ENCODE measurements around the gene CFAP299.
"Not testable (repeated sequence)": the region's sequence is repeated elsewhere in the genome, so short reads cannot be mapped to it uniquely, and the experiment has no call there.

CFAP299 gene

DNA sequence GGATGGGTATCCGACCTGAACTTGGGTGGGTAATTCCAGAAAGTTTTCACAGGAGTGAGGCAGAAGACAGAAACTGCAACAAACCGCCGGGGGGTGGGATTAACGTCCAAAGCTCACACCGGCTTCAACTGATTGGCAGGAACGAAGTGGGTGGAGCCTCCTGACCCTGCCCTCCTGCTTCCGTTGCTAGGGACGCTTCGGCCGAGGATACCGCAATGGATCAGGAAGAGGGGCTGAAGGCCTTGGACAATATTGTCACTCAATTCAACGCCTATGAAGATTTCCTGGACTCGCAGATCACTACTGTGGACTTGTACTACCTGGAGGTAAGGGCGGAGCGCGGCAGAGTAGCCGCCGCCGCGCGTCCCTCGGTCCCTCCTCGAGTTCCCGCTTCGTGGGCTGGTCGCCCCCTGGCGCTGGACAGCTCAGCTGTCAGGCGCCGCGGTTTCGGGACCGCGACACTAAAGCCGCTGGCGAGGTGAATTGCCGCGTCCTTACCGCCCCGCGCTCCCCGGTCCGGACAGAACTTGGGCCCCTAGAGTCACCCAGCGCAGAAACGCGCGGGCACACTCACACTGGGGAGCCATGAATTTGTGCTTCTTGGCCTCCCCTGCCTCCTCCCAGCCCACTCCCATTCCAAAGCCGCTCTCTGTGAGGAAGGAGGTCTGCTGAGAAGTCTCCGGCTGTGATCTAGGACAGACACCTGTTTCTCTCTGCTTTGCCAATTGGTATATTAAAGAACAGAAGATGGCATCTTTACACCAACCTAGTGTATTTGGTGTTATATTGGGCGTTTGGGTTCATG lies at the start of gene CFAP299:
Gene CFAP299 (plus strand): TSS at position 177 of the 805 bp plus-strand sequence.
- DNase-seq: peak in 3 of 4 experiments; percentile 4 to 8 (median 4)

DNA sequence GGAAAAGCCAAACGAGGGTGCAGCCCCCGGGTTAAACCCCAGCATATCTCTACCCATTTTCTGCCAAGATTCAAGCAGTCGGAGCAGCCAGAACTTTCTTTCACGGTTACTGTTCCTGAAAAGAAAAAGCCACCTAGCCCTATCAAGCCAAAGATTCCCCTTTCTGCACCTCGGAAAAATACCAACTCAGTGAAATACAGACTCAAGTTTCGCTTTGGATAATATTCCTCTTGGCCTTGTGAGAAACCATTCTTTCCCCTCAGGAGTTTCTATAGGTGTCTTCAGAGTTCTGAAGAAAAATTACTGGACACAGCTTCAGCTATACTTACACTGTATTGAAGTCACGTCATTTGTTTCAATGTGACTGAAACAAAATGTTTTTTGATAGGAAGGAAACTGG lies 49.1 kb upstream of the CFAP299 start:
- DNase-seq: no peak

DNA sequence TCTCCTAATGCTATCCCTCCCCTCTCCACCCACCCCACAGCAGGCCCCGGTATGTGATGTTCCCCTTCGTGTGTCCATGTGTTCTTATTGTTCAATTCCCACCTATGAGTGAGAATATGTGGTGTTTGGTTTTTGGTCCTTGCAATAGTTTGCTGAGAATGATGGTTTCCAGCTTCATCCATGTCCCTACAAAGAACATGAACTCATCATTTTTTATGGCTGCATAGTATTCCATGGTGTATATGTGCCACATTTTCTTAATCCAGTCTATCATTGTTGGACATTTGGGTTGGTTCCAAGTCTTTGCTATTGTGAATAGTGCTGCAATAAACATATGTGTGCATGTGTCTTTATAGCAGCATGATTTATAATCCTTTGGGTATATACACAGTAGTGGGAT lies 44.9 kb upstream of the CFAP299 start:
- not testable (repeated sequence) for DNase-seq

DNA sequence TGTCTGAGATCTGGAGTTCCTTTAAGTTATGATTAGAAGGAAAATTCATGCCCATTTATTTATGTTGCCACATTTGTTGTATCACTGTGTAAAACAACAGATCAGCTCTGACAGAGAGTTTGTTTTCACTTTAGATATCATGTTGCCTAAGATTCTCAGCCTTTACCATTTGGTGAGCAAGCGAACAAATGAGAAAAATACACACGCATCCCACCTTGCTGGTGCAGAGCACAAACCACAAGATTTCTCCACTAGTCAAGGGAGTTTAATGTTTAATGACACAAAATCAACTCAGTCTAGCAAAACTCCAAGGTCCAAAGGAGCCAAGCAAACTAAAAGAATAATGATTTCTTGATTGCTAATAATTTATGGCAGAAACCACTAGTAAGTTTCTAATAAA lies 41.3 kb upstream of the CFAP299 start:
- DNase-seq: no peak

DNA sequence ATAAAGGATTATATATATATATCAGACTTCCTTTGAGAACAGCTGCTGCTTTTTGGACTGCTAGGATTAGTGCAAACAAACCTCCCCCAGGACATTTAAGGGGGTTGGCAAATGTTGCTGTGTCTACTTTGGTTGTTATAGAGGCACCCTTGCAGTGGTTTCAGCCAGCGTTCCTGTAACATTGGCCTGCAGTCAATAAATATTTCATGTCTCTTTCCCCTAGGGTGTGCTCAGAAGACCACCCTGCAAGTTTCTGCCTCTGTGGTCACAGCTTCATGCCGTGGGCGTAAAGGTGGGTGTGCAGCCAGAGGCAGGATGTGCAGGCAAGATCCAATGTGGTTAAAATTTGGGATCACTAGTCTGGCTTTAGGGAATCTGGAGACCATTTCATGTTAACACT lies 40.2 kb upstream of the CFAP299 start:
- DNase-seq: no peak

DNA sequence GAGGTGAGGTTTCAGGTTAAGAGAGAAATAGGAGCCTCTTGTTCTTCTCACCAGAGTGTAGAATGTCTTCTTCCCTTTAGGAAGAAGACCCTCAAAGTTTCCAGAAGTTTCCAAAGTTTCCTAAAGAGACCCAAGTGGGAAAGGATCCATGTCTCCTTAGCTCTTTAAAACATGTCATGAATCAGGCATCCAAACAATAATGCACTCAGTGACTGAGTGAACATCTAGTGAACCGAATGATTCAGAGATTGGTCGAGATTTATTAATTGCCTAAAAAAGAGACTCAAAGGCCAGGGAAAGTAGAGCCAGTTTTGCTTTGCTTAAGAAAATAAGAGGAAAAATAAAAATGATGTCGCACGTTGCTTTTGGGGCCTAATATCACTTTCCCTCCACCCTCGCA lies 39.7 kb upstream of the CFAP299 start:
- DNase-seq: no peak

DNA sequence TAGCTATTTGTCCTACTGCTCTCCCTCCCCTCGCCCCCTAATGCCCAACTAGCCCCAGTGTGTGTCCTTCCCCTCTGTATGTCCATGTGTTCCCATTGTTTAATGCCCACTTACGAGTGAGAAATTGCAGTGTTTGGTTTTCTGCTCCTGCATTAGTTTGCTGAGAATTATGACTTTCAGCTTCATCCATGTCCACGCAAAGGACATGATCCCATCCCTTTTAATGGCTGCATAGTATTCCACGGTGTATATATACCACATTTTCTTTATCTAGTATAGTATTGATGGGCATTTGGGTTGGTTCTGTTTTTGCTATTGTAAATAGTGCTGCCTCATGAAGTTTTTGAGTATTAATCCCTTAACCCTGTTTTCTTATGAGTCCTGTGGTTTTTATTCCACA lies 33.6 kb upstream of the CFAP299 start:
- no peak for DNase-seq

DNA sequence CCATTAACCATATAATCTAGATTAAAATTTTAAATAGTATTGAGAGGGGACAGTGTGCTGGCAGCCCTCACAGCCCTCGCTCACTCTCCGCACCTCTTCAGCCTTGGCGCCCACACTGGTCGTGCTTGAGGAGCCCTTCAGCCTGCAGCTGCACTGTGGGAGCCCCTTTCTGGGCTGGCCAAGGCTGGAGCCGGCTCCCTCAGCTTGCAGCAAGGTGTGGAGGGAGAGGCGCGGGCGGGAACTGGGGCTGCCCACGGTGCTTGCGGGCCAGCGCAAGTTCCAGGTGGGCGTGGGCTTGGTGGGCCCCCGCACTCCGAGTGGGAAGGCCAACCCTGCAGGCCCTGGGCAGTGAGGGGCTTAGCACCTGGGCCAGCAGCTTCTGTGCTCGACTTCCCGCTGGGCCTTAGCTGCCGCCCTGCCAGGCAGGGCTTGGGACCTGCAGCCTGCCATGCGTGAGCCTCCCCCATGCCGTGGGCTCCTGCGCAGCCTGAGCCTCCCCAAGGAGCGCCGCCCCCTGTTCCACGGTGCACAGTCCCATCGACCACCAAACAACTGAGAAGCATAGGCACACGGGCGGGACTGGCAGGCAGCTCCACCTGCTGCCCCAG lies 32.8 kb upstream of the CFAP299 start:
- DNase-seq: no peak

DNA sequence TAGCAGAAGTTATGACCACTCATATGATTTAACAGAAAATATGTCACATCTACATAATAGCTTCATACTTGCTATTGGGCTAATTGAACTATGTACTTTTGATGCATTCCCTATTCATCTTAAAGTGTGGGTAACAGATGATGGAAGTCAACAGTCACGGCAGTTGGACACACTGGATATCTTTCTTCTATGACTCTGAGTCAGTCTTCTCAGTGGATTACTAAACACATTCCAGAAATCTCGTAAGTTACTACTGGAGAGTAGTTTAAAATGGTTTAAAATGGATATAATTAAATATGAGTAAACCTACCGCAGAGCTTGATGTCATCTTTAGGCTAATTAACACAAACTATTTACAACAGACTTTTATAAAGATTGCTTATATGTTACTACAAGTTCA lies 30.1 kb upstream of the CFAP299 start:
- DNase-seq: no peak

DNA sequence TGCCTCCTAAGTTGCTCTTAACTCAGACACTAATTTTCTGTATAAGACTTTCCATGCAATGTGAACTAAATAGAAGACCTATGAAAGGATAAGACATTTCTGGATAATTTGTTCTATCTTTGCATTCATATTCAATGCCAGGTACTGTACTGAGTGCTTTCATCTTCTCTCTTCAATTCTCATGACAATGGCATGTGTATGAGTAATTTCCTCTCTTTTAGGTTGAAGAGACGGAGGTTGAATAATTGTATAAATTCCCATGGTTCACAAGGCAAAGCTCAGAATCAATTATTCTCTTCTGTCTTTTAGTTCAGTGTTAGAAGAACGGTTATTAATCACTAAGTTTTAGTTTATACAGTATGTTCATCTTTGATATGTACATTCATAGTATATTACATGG lies 29.3 kb upstream of the CFAP299 start:
- DNase-seq: no peak

DNA sequence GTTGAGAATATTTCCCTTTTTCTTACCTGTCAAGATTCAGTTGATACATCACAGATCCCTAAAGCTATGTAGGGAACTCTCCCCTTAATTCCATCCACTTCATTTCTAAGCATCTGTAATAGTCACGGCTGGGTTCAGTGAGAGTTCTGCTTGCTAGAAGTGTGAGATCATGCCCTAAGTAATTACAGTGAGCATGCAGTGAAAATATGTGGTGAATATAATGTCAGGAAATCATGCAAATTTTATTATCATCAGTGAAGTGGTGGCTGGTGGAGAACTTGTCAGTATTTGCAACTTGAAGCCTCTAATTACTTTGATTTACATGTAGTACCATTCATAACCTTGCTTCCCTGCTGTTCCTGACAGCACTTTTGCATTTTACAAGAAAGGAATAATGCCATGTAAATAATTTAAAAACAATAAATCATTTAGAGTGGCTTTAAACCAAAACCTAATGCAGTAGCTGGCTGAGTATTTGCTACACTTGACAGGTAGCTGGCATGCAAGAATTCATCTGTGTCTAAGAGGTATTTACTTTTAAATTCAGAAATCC lies 28.3 kb upstream of the CFAP299 start:
- no peak for DNase-seq

DNA sequence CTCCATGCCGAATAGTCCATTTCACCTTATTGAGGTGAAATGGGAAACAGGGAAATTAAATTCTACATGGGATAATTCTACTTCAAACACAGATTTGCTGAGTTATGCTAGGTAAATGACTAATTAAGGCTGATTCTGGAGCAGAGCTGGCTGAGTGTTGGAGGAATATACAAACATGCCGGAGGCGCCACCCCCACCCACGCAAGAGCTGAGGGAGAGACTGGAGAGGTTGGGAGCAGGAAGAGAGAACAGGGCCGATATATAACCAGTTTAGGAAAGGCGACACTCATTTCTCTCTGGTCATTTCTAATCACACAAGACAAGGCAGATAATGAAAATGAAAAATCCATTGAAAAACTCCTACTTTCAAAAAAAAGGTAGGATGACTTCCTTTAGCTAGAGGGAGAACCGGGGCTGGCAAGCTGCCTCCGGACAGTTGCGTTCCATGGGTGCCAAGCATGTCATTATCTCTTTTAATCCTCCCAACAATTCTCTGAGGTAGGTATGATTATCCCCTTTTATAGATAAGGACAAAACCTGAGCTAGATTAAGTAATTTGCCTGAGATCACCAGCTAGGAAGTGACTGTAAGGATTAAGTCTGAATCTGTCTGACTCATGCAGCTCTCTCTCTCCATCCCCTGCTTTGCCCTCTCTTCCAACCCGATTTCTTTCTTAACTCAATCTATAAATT lies 27.6 kb upstream of the CFAP299 start:
- no peak for DNase-seq

DNA sequence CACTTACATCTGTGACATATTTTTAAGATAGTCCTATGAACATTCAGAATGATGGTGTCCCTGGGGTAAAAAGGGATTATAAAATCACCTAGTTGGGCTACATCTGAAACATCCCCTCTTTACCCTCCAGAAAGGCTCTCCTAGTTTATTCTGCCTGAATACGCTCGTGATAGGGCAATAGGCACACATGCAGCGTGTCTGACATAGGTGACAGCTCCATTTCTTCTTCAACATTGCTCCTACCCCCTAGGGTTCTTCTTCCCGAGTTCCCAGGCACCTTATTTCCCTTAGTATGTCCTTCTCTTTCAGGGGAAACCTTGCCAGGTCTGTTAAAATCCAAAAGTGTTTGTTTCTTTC lies 27.1 kb upstream of the CFAP299 start:
- no peak for DNase-seq

DNA sequence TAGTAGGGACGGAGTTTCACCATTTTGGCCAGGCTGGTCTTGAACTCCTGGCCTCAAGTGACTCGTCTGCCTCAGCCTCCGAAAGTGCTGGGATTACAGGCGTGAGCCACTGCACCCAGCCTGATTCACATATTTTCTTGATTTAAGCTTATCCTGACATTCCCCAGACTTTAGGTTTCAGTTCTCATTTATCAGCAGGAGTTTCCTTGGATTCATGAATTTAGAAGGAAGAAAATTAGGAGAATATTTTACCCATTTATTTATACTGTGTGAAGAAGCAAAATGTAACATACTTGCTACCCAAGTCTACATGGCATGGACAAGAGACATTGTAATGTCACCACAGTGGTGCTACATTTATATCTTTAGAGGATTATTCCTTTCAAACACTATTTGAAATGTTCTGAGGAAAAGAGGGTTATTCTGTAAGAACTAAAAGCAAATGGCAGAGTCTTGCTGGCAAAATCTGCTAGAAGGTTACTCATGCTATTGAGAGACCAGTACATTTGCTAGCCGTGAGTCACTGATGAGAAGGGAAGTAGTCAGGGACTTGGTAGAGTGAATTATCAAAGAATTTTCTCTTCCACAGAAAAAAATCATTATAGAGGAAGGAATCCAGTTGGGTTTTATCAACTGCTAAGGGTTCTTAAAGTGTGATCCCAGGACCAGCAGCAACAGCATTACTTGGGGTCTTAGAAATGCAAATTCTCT lies 26.1 kb upstream of the CFAP299 start:
- DNase-seq: no peak

DNA sequence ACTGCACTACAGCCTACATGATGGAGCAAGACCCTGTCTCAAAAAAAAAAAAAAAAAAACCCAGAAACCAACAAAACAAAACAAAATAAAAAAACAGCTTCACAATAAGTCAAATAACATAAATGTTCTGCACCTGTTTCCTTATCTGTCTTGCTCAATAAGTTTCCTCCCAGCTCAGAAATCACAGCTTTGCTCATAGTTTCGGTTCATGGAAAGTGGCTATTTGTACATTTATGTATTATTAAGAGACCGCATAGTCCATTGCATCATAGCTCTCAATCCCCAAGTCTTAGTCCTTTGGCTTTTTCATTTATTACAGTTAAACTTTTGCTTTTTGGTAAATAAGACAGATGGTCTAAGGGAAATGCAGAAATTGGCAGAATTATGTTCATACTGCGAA lies 24.4 kb upstream of the CFAP299 start:
- no peak for DNase-seq

DNA sequence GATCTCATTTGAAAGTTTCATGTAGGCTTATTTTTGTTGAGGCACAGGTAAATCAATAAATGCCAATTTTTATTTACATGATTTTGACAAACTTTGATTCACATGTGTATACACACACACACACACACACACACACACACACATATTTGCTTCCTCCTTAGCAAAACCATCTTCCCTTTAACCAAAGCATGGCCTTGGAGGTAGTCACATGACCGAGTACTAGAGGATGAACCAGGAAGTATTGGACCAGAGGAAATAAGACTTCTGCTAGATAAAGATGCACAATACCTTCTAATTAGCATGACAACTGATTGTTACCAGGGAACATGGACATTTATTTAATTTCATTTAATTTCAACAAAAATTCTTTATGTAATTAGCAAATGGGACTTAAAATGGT lies 23.4 kb upstream of the CFAP299 start:
- DNase-seq: no peak

DNA sequence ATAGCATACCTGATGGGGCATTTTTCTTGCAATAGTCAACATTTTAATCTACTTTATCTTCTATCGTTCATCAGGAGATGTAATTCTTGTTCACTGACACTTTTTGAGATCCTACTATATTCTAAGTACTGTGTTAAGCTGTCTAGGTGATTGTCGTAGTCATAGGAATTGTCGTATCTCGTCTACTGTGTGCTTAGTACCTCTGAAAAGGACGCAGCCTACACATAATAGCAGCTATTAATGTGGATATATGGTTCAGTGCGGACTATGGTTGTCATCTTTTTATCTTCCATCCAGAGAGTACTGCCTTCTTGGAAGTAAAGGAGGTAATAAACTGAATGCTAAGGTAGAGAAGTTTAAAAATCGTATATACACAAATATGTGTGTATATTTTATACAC lies 21.9 kb upstream of the CFAP299 start:
- no peak for DNase-seq

DNA sequence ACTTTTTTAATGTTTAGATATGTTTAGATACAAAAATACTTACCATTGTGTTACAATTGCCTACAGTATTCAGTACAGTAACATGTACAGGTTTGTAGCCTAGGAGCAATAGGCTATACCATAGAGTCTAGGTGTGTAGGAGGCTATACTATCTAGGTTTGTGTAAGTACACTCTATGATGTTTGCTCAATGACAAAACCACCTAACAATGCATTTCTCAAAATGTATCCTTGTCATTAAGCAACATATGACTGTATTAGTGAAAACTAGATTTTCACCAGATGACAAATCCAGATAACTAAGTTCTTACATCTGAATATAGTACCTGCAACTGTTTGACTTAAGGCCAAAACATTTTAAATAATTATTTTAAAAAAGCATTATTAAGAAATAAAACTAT lies 19.7 kb upstream of the CFAP299 start:
- DNase-seq: not testable (repeated sequence)

DNA sequence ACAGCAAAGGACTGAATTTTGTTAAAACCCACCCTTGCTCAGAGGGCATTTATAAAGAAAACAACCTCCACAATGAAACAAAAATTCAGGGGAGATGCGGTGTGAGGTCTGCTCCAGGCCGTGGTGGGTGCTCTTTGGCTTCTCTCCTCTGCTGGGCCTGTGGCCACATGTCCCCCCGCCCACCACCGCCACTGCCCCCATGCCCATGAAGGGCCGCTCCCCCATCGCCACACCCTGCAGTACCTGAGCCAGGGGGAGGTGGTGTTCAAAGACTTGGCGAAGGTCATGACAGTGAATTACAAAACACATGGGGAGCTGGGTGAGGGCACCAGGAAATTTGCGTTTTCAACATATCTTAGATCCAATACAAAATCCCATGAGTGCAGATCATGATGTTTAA lies 14.2 kb upstream of the CFAP299 start:
- DNase-seq: no peak

DNA sequence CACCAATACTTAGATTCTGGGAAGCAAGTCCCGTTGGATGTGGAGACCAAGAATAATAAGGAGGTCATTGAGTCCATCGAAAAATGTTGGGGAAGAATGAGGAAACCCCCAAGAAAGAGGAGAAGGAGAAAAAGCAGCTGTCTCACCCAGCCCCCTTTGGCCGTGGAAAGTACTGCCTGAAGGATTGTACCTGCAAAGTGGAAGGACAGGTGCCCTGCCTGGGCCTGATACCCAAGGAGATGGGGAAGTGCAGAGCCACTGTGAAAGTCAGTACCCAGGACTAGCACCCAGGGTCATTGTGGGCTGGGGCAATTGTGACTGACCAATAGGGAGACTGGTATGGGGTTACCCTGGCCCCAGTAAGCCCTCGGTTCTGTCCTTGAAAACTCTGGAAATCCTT lies 13.8 kb upstream of the CFAP299 start:
- no peak for DNase-seq

DNA sequence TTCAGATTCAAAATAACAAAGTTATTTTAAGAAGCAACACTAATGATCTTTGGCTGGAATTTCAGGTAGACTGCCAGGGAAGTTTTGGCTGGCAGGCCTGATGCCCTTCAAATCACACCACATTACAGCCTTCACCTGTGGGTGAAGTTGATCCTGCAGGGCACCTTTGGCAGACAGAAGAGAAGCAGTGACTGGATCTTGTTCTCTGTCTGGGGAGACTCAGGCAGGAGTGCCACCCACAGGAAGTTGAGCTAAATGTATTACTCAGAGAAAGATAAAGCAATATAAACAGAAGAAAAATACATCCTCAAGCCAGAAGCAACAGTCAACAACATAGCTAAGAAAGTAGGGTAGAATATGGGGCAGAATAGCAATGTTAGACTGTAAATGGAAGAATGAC lies 12.8 kb upstream of the CFAP299 start:
- no peak for DNase-seq

DNA sequence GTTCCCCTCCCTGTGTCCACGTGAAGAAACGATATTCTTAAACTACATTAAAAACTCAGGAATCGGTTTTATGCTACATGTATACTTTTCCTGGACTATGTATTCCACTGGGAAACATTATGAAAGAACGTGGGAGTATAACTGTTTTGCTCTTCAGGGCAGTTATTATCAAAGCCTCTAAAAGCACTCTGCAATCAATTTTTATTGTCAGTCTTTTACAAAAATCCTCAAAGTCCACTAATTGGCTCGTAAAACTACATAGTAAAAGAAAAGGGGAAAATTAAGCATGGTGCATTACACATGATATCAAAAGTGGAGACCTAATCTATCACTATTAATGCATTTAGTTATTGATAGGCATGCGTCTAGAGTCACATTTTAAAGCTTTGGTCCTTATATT lies 11.4 kb upstream of the CFAP299 start:
- no peak for DNase-seq

DNA sequence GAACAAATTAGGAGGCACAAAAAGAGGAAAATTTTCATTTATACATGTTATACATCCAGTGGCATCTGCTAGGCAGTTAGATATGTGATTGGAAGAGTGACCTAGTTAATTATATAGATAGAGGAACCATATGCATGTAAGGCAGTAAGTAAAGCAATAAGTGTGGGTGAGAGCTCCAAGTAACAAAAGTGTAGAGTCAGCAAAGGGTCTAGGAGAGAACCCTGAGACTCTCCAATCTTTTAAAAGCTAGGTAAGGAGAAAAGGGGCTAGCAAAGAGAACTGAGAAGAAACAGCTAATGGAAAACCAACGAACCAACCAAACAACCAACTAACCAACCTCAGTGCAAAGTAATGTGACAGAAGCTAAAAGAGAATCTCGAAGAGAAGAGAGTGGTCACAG lies 3.8 kb upstream of the CFAP299 start:
- DNase-seq: no peak

Data from activated CD4-positive, CD25-positive, alpha-beta regulatory T cell (primary cell).